IPS-15b (cell line): ENCODE data around the gene HDAC8.
"Not testable (repeated sequence)": the region's sequence is repeated elsewhere in the genome, so short reads cannot be mapped to it uniquely, and the experiment has no call there.

Experiments
- H3K27me3 ChIP-seq: one replicate; pipeline ENCODE4 v1.6.1; 2013; ENCODE audit warnings: low read length; ENCODE audit not compliant: control insufficient read depth, insufficient read depth
- H3K36me3 ChIP-seq: one replicate; pipeline ENCODE4 v1.6.1; 2013; ENCODE audit warnings: low read length; ENCODE audit not compliant: control insufficient read depth, insufficient read depth
- H3K4me1 ChIP-seq: one replicate; pipeline ENCODE4 v1.6.1; 2013; ENCODE audit warnings: mild to moderate bottlenecking, low read length; ENCODE audit not compliant: control insufficient read depth, insufficient read depth
- H3K4me3 ChIP-seq: one replicate; pipeline ENCODE4 v1.5.1; 2013; ENCODE audit warnings: low read depth, low read length
- H3K9ac ChIP-seq: one replicate; pipeline ENCODE4 v1.6.1; 2013; ENCODE audit warnings: low read depth, mild to moderate bottlenecking, low read length
- H3K9me3 ChIP-seq: one replicate; pipeline ENCODE4 v1.6.1; 2013; ENCODE audit warnings: mild to moderate bottlenecking, low read length; ENCODE audit not compliant: control insufficient read depth, insufficient read depth

The HDAC8 gene

GRCh38 chrX:72475952-72476668, 96.5 kb downstream of the HDAC8 start:
- Histone ChIP-seq H3K9ac (no peak overlapping the region), H3K4me1 (peaks cover 5% of the 10 kb centered on the region), H3K4me3 (no peak overlapping the region), H3K9me3 (peaks cover 4% of the 10 kb centered on the region), H3K27me3 (no peaks in the 10 kb centered on the region), H3K36me3 (no peaks in the 10 kb centered on the region)

GRCh38 chrX:72475338-72475737, 97.3 kb downstream of the HDAC8 start:
- no peak overlapping the region for H3K4me3 ChIP-seq
- H3K4me1 ChIP-seq, result peaks cover 5% of the 10 kb centered on the region
- H3K9ac ChIP-seq, result no peak overlapping the region
- no peaks in the 10 kb centered on the region for H3K36me3 ChIP-seq
- H3K27me3 ChIP-seq, result no peaks in the 10 kb centered on the region
- H3K9me3 ChIP-seq, result peaks cover 4% of the 10 kb centered on the region

GRCh38 chrX:72470532-72471223, 102.0 kb downstream of the HDAC8 start:
- Histone ChIP-seq H3K27me3 (no peaks in the 10 kb centered on the region), H3K4me1 (no peaks in the 10 kb centered on the region), H3K9ac (no peak overlapping the region), H3K36me3 (no peaks in the 10 kb centered on the region), H3K9me3 (peaks cover 4% of the 10 kb centered on the region), H3K4me3 (no peak overlapping the region)

GRCh38 chrX:72470117-72470516, 102.5 kb downstream of the HDAC8 start:
- H3K4me1 ChIP-seq, result no peaks in the 10 kb centered on the region
- H3K36me3 ChIP-seq, result no peaks in the 10 kb centered on the region
- no peaks in the 10 kb centered on the region for H3K27me3 ChIP-seq
- no peak overlapping the region for H3K9ac ChIP-seq
- H3K4me3 ChIP-seq, result no peak overlapping the region
- H3K9me3 ChIP-seq, result peaks cover 4% of the 10 kb centered on the region

GRCh38 chrX:72468607-72469006, 104.0 kb downstream of the HDAC8 start:
- no peaks in the 10 kb centered on the region for H3K9me3 ChIP-seq
- no peaks in the 10 kb centered on the region for H3K4me1 ChIP-seq
- no peaks in the 10 kb centered on the region for H3K36me3 ChIP-seq
- no peak overlapping the region for H3K4me3 ChIP-seq
- H3K9ac ChIP-seq, result no peak overlapping the region
- H3K27me3 ChIP-seq, result no peaks in the 10 kb centered on the region

- H3K9me3 ChIP-seq, result no peaks in the 10 kb centered on the region
- H3K9ac ChIP-seq, result no peak overlapping the region
- no peaks in the 10 kb centered on the region for H3K36me3 ChIP-seq
- no peaks in the 10 kb centered on the region for H3K4me1 ChIP-seq
- no peak overlapping the region for H3K4me3 ChIP-seq
- H3K27me3 ChIP-seq, result no peaks in the 10 kb centered on the region
These were observed 105.5 kb downstream of the HDAC8 start for GRCh38 chrX:72467135-72467534.

GRCh38 chrX:72466493-72466892, 106.2 kb downstream of the HDAC8 start:
- no peak overlapping the region for H3K4me3 ChIP-seq
- H3K9ac ChIP-seq, result no peak overlapping the region
- no peaks in the 10 kb centered on the region for H3K4me1 ChIP-seq
- H3K36me3 ChIP-seq, result no peaks in the 10 kb centered on the region
- H3K9me3 ChIP-seq, result no peaks in the 10 kb centered on the region
- H3K27me3 ChIP-seq, result no peaks in the 10 kb centered on the region

GRCh38 chrX:72465889-72466288, 106.8 kb downstream of the HDAC8 start:
- Histone ChIP-seq H3K4me1 (no peaks in the 10 kb centered on the region), H3K4me3 (no peak overlapping the region), H3K9ac (no peak overlapping the region), H3K27me3 (no peaks in the 10 kb centered on the region), H3K36me3 (no peaks in the 10 kb centered on the region), H3K9me3 (no peaks in the 10 kb centered on the region)

- Histone ChIP-seq H3K9me3 (no peaks in the 10 kb centered on the region), H3K9ac (no peak overlapping the region), H3K36me3 (no peaks in the 10 kb centered on the region), H3K27me3 (no peaks in the 10 kb centered on the region), H3K4me1 (no peaks in the 10 kb centered on the region), H3K4me3 (no peak overlapping the region)
These were observed 110.9 kb downstream of the HDAC8 start for GRCh38 chrX:72461766-72462165.

- Histone ChIP-seq H3K9me3 (no peaks in the 10 kb centered on the region), H3K9ac (no peak overlapping the region), H3K4me3 (no peak overlapping the region), H3K4me1 (no peaks in the 10 kb centered on the region), H3K36me3 (no peaks in the 10 kb centered on the region), H3K27me3 (no peaks in the 10 kb centered on the region)
These were observed 111.4 kb downstream of the HDAC8 start for GRCh38 chrX:72461288-72461687.

GRCh38 chrX:72460715-72461114, 111.9 kb downstream of the HDAC8 start:
- Histone ChIP-seq H3K27me3 (no peaks in the 10 kb centered on the region), H3K9ac (no peak overlapping the region), H3K9me3 (no peaks in the 10 kb centered on the region), H3K4me3 (no peak overlapping the region), H3K36me3 (no peaks in the 10 kb centered on the region), H3K4me1 (no peaks in the 10 kb centered on the region)

- H3K9me3 ChIP-seq, H3K4me3 ChIP-seq, H3K27me3 ChIP-seq, H3K9ac ChIP-seq, H3K36me3 ChIP-seq, H3K4me1 ChIP-seq: not testable (repeated sequence)
These were observed 123.6 kb downstream of the HDAC8 start for GRCh38 chrX:72449034-72449433.
